GM12865 (cell line): ENCODE measurements around the gene CST3.

ENCODE experiments used
- DNase-seq: peaks from one replicate; pipeline ENCODE4 v3.0.0; 2010; ENCODE audit warnings: low read depth
- H3K4me3 ChIP-seq: 2 replicates; pipeline ENCODE4 v1.5.1; 2011; ENCODE audit warnings: mild to moderate bottlenecking, low read depth, low read length, control low read depth
- CTCF ChIP-seq: IDR thresholded peaks from 2 replicates; pipeline ENCODE4 v1.5.1; 2011; ENCODE audit warnings: low read length, control low read depth, low read depth, inconsistent platforms; ENCODE audit not compliant: insufficient read depth; ENCODE audit errors: missing control alignments

CST3 gene

GRCh38 chr20:23652371-23652770 is 14.6 kb upstream of the CST3 start:
- no peak overlapping the region for H3K4me3 ChIP-seq
- no peak for TF ChIP-seq CTCF
- no peak for DNase-seq

GRCh38 chr20:23651117-23651516 is 13.4 kb upstream of the CST3 start:
- no peak overlapping the region for H3K4me3 ChIP-seq
- no peak for TF ChIP-seq CTCF
- no peak for DNase-seq

GRCh38 chr20:23649830-23650417 is 12.2 kb upstream of the CST3 start:
- DNase-seq, result no peak
- H3K4me3 ChIP-seq, result no peak overlapping the region
- no peak for TF ChIP-seq CTCF

GRCh38 chr20:23649242-23649641 is 11.5 kb upstream of the CST3 start:
- TF ChIP-seq CTCF, result no peak
- H3K4me3 ChIP-seq, result no peak overlapping the region
- no peak for DNase-seq

GRCh38 chr20:23647346-23647745 is 9.6 kb upstream of the CST3 start:
- DNase-seq, result no peak
- TF ChIP-seq CTCF, result no peak
- no peak overlapping the region for H3K4me3 ChIP-seq

- no peak for DNase-seq
- no peak for TF ChIP-seq CTCF
- no peak overlapping the region for H3K4me3 ChIP-seq
These were observed 8.5 kb upstream of the CST3 start for GRCh38 chr20:23646106-23646873.
